HEK293 (cell line): ENCODE results near the gene SMLR1.
A peak's percentile ranks its signal among the peaks of the same experiment; 100 is the strongest.

Experiments
- CTCF ChIA-PET: fragments of 350-600 bp; formaldehyde crosslinking; extraction: SDS; loops from one replicate; lab custom pipeline; 2021; ENCODE audit warnings: antibody characterized with exemption; lab: Yijun Ruan, JAX
- POLR2A ChIA-PET: fragments of 300-600 bp; formaldehyde crosslinking; extraction: SDS; loops from one replicate; lab custom pipeline; 2020; ENCODE audit warnings: antibody characterized with exemption, inconsistent platforms; lab: Yijun Ruan, JAX
- H3K27ac ChIP-seq: fragments of 200-500 bp; sonication (Bioruptor generic); 2 replicates; pipeline ENCODE4 v1.5.1; 2014; ENCODE audit warnings: low read depth, low read length, control low read depth, inconsistent platforms; ENCODE audit errors: extremely low read depth
- H3K36me3 ChIP-seq, 2 experiments: fragments of 200-500 bp in 1 of 2; sonication (Bioruptor generic) in 1 of 2; 1 replicate in 1 of 2; 2 replicates in 1 of 2; pipeline ENCODE4 v1.5.1; 2014 to 2017; ENCODE audit warnings: inconsistent platforms in 2 of 2, low read length in 2 of 2; ENCODE audit not compliant: control insufficient read depth in 2 of 2, insufficient read depth in 1 of 2
- H3K4me1 ChIP-seq: fragments of 200-500 bp; sonication (Bioruptor generic); 2 replicates; pipeline ENCODE4 v1.5.1; 2014; ENCODE audit warnings: mild to moderate bottlenecking, low read length, inconsistent platforms; ENCODE audit not compliant: control insufficient read depth, insufficient read depth
- H3K4me3 ChIP-seq: 2 replicates; pipeline ENCODE4 v1.5.1; 2011; ENCODE audit warnings: low read depth, mild to moderate bottlenecking, control low read depth, low read length, moderate library complexity
- H3K9me3 ChIP-seq: fragments of 200-500 bp; sonication (Bioruptor generic); 2 replicates; pipeline ENCODE4 v1.5.1; 2014; ENCODE audit warnings: low read depth, low read length, inconsistent platforms; ENCODE audit not compliant: control insufficient read depth, insufficient read depth
- EGR2 ChIP-seq: fragments of 450-650 bp; formaldehyde crosslinking; IDR thresholded peaks from 2 replicates; pipeline ENCODE4 v1.5.1; 2016; ENCODE audit warnings: low read depth, missing biosample characterization, missing genetic modification characterization
- HOXC10 ChIP-seq: sonication (generic); formaldehyde crosslinking; IDR thresholded peaks from 2 replicates; pipeline ENCODE4 v1.8.1; 2023; ENCODE audit warnings: mild to moderate bottlenecking, missing genetic modification reagents
- MZF1 ChIP-seq: fragments of 450-650 bp; formaldehyde crosslinking; IDR thresholded peaks from 2 replicates; pipeline ENCODE4 v1.5.1; 2017; ENCODE audit warnings: missing biosample characterization, missing genetic modification characterization, borderline replicate concordance
- OSR2 ChIP-seq: fragments of 450-650 bp; formaldehyde crosslinking; IDR thresholded peaks from 2 replicates; pipeline ENCODE4 v1.5.1; 2016; ENCODE audit warnings: missing biosample characterization, missing genetic modification characterization
- PRDM1 ChIP-seq: fragments of 450-650 bp; formaldehyde crosslinking; IDR thresholded peaks from 2 replicates; pipeline ENCODE4; 2016; ENCODE audit warnings: missing biosample characterization, missing genetic modification characterization
- ZBTB7A ChIP-seq: fragments of 450-650 bp; formaldehyde crosslinking; IDR thresholded peaks from 2 replicates; pipeline ENCODE4 v1.5.1; 2016; ENCODE audit warnings: low read depth, missing biosample characterization, missing genetic modification characterization
- ZBTB8A ChIP-seq: fragments of 450-650 bp; formaldehyde crosslinking; IDR thresholded peaks from 2 replicates; pipeline ENCODE4 v1.5.1; 2016; ENCODE audit warnings: missing biosample characterization, missing genetic modification characterization
- ZEB2 ChIP-seq: fragments of 450-650 bp; formaldehyde crosslinking; IDR thresholded peaks from 2 replicates; pipeline ENCODE4 v1.5.1; 2016; ENCODE audit warnings: missing biosample characterization, missing genetic modification characterization
- ZIC2 ChIP-seq: fragments of 450-650 bp; formaldehyde crosslinking; IDR thresholded peaks from 2 replicates; pipeline ENCODE4 v1.5.1; 2016; ENCODE audit warnings: missing biosample characterization, missing genetic modification characterization
- ZNF121 ChIP-seq: fragments of 450-650 bp; formaldehyde crosslinking; IDR thresholded peaks from 2 replicates; pipeline ENCODE4 v1.5.1; 2016; ENCODE audit warnings: missing biosample characterization, missing genetic modification characterization
- ZNF146 ChIP-seq: fragments of 450-650 bp; formaldehyde crosslinking; IDR thresholded peaks from 2 replicates; pipeline ENCODE4 v1.5.1; 2016; ENCODE audit warnings: missing biosample characterization, missing genetic modification characterization
- ZNF157 ChIP-seq: fragments of 450-650 bp; formaldehyde crosslinking; IDR thresholded peaks from 2 replicates; pipeline ENCODE4 v1.5.1; 2016; ENCODE audit warnings: missing biosample characterization, missing genetic modification characterization
- ZNF16 ChIP-seq: fragments of 450-650 bp; formaldehyde crosslinking; IDR thresholded peaks from 2 replicates; pipeline ENCODE4 v1.5.1; 2016; ENCODE audit warnings: low read depth, missing biosample characterization, missing genetic modification characterization
- ZNF169 ChIP-seq: fragments of 450-650 bp; formaldehyde crosslinking; IDR thresholded peaks from 2 replicates; pipeline ENCODE4 v1.5.1; 2016; ENCODE audit warnings: missing biosample characterization, missing genetic modification characterization
- ZNF202 ChIP-seq: fragments of 450-650 bp; formaldehyde crosslinking; IDR thresholded peaks from 2 replicates; pipeline ENCODE4 v1.5.1; 2016; ENCODE audit warnings: missing biosample characterization, missing genetic modification characterization, borderline replicate concordance
- ZNF248 ChIP-seq: fragments of 450-650 bp; formaldehyde crosslinking; IDR thresholded peaks from 2 replicates; pipeline ENCODE4 v1.5.1; 2017; ENCODE audit warnings: missing biosample characterization, missing genetic modification characterization
- ZNF274 ChIP-seq, 2 experiments: fragments of 200-500 bp in 1 of 2; fragments of 450-650 bp in 1 of 2; sonication (Bioruptor generic) in 1 of 2; formaldehyde crosslinking in 1 of 2; IDR thresholded peaks; 2 replicates each; pipeline versions ENCODE4 v1.5.1 to v1.6.1; 2014 to 2016; ENCODE audit warnings: borderline replicate concordance in 1 of 2, inconsistent platforms in 1 of 2, low read length in 1 of 2, missing biosample characterization in 1 of 2, missing genetic modification characterization in 1 of 2
- ZNF350 ChIP-seq: fragments of 450-650 bp; formaldehyde crosslinking; IDR thresholded peaks from 2 replicates; pipeline ENCODE4 v1.5.0; 2017; ENCODE audit warnings: missing biosample characterization, mild to moderate bottlenecking, missing genetic modification characterization
- ZNF37A ChIP-seq: fragments of 450-650 bp; IDR thresholded peaks from 2 replicates; pipeline ENCODE4 v1.5.1; 2018; ENCODE audit warnings: missing biosample characterization, missing genetic modification characterization
- ZNF404 ChIP-seq: fragments of 450-650 bp; formaldehyde crosslinking; IDR thresholded peaks from 2 replicates; pipeline ENCODE4 v1.5.1; 2017; ENCODE audit warnings: missing biosample characterization, missing genetic modification characterization
- ZNF433 ChIP-seq: fragments of 450-650 bp; formaldehyde crosslinking; IDR thresholded peaks from 2 replicates; pipeline ENCODE4 v1.5.1; 2016; ENCODE audit warnings: missing biosample characterization, missing genetic modification characterization, low read depth
- ZNF548 ChIP-seq: fragments of 450-650 bp; formaldehyde crosslinking; IDR thresholded peaks from 2 replicates; pipeline ENCODE4 v1.5.1; 2016; ENCODE audit warnings: missing biosample characterization, missing genetic modification characterization
- ZNF600 ChIP-seq: fragments of 450-650 bp; formaldehyde crosslinking; IDR thresholded peaks from 2 replicates; pipeline ENCODE4 v1.5.1; 2016; ENCODE audit warnings: missing biosample characterization, missing genetic modification characterization
- ZNF654 ChIP-seq: fragments of 450-650 bp; formaldehyde crosslinking; IDR thresholded peaks from 2 replicates; pipeline ENCODE4 v1.5.1; 2016; ENCODE audit warnings: low read depth, missing biosample characterization, missing genetic modification characterization
- ZNF664 ChIP-seq: fragments of 450-650 bp; formaldehyde crosslinking; IDR thresholded peaks from 2 replicates; pipeline ENCODE4 v1.5.1; 2016; ENCODE audit warnings: missing biosample characterization, missing genetic modification characterization
- ZNF701 ChIP-seq: fragments of 450-650 bp; formaldehyde crosslinking; IDR thresholded peaks from 2 replicates; pipeline ENCODE4 v1.5.1; 2016; ENCODE audit warnings: missing biosample characterization, missing genetic modification characterization
- ZNF785 ChIP-seq: fragments of 450-650 bp; formaldehyde crosslinking; IDR thresholded peaks from 2 replicates; pipeline ENCODE4 v1.5.1; 2016; ENCODE audit warnings: missing biosample characterization, missing genetic modification characterization
- ZNF830 ChIP-seq: fragments of 450-650 bp; IDR thresholded peaks from 2 replicates; pipeline ENCODE4 v1.5.0; 2018; ENCODE audit warnings: missing biosample characterization, missing genetic modification characterization, low read depth, mild to moderate bottlenecking, moderate library complexity
- ZNF843 ChIP-seq: fragments of 450-650 bp; formaldehyde crosslinking; IDR thresholded peaks from 2 replicates; pipeline ENCODE4 v1.5.1; 2016; ENCODE audit warnings: missing biosample characterization, missing genetic modification characterization
- TF ChIP-seq, protein P1 (sequence below): fragments of 450-650 bp; formaldehyde crosslinking; IDR thresholded peaks from 2 replicates; pipeline ENCODE4 v1.5.1; 2016; ENCODE audit warnings: missing biosample characterization, missing genetic modification characterization
- TF ChIP-seq, protein P2 (sequence below): fragments of 450-650 bp; formaldehyde crosslinking; IDR thresholded peaks from 2 replicates; pipeline ENCODE4 v1.5.1; 2016; ENCODE audit warnings: missing biosample characterization, missing genetic modification characterization
- TF ChIP-seq, protein P3 (sequence below): fragments of 450-650 bp; formaldehyde crosslinking; IDR thresholded peaks from 2 replicates; pipeline ENCODE4 v1.5.1; 2016; ENCODE audit warnings: missing biosample characterization, missing genetic modification characterization

Gene SMLR1

DNA sequence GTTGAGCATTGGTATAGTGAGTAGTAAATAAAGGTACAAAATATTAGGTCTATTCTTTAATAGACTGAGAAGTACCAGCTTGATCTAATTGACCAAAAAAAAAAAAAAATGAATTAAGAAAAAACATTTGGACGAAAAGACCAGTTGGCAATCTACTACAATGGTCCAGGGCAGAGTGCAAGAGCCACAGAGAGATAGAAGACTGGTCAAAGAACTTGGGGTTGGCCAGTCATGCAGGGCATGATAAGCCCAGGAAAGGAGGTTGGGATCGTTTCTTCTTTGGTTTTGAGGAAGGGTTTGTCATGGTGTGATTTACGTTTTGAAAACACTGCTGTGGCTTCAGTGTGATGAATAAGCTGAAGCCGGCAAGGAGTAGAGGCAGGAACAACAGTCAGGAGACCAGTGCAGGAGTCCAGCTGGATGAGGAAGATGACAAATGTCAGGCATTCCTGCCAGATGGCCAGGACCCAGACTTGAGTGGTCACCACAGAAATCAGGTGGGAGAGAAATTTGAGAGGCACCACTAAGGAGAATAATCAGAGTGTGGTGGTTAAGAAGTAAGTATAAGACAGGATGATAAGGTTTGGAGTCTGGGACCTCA lies 14.0 kb downstream of the SMLR1 start:
- ChIA-PET CTCF (interaction anchor here (1.1 kb wide), 1 partner anchor 212 kb away, joined by 3 read pairs; no protein-coding TSS in a partner anchor), POLR2A (no interaction called here)
- H3K9me3 ChIP-seq: no peaks in the 10 kb centered on the region
- no peak overlapping the region for H3K4me3 ChIP-seq
- H3K4me1 ChIP-seq: no peaks in the 10 kb centered on the region
- TF ChIP-seq ZNF121: no peak
- no peak for TF ChIP-seq OSR2 (tag by site-specific recombination)
- no peak for TF ChIP-seq ZNF146 (tag by site-specific recombination)
- TF ChIP-seq ZNF548 (tag by site-specific recombination): no peak
- TF ChIP-seq ZEB2 (tag by site-specific recombination): no peak
- no peak for TF ChIP-seq HOXC10 (CRISPR knock-in tag)
- TF ChIP-seq ZNF157 (tag by site-specific recombination): no peak
- TF ChIP-seq ZNF664 (tag by site-specific recombination): no peak
- no peak for TF ChIP-seq ZBTB8A (tag by site-specific recombination)
- no peak for TF ChIP-seq ZNF350 (tag by site-specific recombination)
- no peak for TF ChIP-seq ZNF16 (tag by site-specific recombination)
- TF ChIP-seq ZIC2 (tag by site-specific recombination): no peak
- TF ChIP-seq ZBTB7A (tag by site-specific recombination): no peak
- no peak for TF ChIP-seq ZNF600 (tag by site-specific recombination)
- TF ChIP-seq ZNF248 (tag by site-specific recombination): no peak
- TF ChIP-seq ZNF433 (tag by site-specific recombination): no peak
- no peak for TF ChIP-seq ZNF785 (tag by site-specific recombination)
- peaks cover 0 to 9% of the 10 kb centered on the region in 2 experiments; a peak in 1 of 3 replicates for H3K36me3 ChIP-seq
- H3K27ac ChIP-seq: no peak overlapping the region

DNA sequence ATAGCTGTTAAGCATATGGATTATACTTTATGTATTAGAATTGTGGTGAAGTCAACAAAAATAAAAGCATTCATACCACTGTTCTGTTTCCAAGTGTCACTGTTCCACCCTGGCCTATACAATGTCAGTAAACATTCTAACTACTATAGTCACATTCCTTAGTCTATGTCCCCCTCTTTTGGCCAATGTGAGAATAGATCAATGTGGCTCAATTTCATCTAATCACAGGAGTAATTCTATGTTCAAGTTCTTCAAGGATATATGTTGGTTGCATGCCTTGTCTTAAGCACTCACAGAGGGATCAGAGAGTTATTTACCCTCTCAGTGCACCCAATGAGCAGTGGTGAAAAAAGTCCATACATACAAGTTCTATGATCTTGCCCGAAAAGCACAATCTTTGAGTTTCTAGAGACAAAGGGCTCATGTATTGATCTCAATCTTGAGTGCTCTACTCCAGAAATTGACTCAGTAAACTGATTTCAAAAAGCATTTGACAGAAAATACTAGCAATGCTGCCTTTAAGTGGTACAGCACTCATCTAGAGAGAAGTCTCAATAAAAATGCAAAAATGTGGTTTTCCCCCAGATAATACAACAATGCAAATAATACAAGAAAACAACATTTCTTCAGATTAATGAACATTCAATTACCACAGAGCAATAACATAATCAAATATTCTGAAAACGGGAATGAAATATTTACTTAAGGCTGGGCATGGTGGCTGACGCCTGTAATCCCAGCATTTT lies 16.5 kb downstream of the SMLR1 start:
- ChIA-PET POLR2A (no interaction called here), CTCF (interaction anchor here (0.6 to 1.9 kb wide), 11 partner anchors 10 to 786 kb away, joined by 3 to 9 read pairs (median 6); no protein-coding TSS in a partner anchor)
- H3K27ac ChIP-seq: no peak overlapping the region
- TF ChIP-seq ZNF169 (tag by site-specific recombination) (no peak), ZNF37A (tag by site-specific recombination) (no peak), ZNF248 (tag by site-specific recombination) (0 out of 2 replicates have a peak, but pooled peaks have one; percentile 54), ZNF843 (tag by site-specific recombination) (no peak), ZNF202 (tag by site-specific recombination) (no peak), ZNF157 (tag by site-specific recombination) (no peak), ZNF654 (tag by site-specific recombination) (peak; percentile 57), MZF1 (tag by site-specific recombination) (no peak), ZNF146 (tag by site-specific recombination) (no peak), ZNF664 (tag by site-specific recombination) (no peak), ZNF830 (tag by site-specific recombination) (no peak), ZNF404 (tag by site-specific recombination) (no peak), ZNF16 (tag by site-specific recombination) (no peak), PRDM1 (tag by site-specific recombination) (no peak), EGR2 (tag by site-specific recombination) (no peak), ZNF701 (tag by site-specific recombination) (no peak), ZNF274 (IDR thresholded peaks at IDR 0.05; ENCODE audit: low read length) (no peak), ZNF274 (tag by site-specific recombination; IDR thresholded peaks at IDR 0.05; ENCODE audit: borderline replicate concordance) (no peak)
- TF ChIP-seq, protein P1, sequence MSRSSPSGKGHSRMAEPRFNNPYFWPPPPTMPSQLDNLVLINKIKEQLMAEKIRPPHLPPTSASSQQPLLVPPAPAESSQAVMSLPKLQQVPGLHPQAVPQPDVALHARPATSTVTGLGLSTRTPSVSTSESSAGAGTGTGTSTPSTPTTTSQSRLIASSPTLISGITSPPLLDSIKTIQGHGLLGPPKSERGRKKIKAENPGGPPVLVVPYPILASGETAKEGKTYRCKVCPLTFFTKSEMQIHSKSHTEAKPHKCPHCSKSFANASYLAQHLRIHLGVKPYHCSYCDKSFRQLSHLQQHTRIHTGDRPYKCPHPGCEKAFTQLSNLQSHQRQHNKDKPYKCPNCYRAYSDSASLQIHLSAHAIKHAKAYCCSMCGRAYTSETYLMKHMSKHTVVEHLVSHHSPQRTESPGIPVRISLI (tag by site-specific recombination): no peak
- TF ChIP-seq, protein P2, sequence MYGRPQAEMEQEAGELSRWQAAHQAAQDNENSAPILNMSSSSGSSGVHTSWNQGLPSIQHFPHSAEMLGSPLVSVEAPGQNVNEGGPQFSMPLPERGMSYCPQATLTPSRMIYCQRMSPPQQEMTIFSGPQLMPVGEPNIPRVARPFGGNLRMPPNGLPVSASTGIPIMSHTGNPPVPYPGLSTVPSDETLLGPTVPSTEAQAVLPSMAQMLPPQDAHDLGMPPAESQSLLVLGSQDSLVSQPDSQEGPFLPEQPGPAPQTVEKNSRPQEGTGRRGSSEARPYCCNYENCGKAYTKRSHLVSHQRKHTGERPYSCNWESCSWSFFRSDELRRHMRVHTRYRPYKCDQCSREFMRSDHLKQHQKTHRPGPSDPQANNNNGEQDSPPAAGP (tag by site-specific recombination): no peak
- TF ChIP-seq, protein P3, sequence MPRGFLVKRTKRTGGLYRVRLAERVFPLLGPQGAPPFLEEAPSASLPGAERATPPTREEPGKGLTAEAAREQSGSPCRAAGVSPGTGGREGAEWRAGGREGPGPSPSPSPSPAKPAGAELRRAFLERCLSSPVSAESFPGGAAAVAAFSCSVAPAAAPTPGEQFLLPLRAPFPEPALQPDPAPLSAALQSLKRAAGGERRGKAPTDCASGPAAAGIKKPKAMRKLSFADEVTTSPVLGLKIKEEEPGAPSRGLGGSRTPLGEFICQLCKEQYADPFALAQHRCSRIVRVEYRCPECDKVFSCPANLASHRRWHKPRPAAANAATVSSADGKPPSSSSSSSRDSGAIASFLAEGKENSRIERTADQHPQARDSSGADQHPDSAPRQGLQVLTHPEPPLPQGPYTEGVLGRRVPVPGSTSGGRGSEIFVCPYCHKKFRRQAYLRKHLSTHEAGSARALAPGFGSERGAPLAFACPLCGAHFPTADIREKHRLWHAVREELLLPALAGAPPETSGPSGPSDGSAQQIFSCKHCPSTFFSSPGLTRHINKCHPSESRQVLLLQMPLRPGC (tag by site-specific recombination): no peak

More for the DNA sequence above, 16.5 kb downstream of the SMLR1 start:
- H3K4me1 ChIP-seq: no peaks in the 10 kb centered on the region
- H3K4me3 ChIP-seq: no peak overlapping the region
- no peaks in the 10 kb centered on the region for H3K9me3 ChIP-seq
- H3K36me3 ChIP-seq: peaks cover 0 to 8% of the 10 kb centered on the region in 2 experiments; a peak in 1 of 3 replicates
